COLO829 (cell line): ENCODE measurements around the gene HOXA7.

Experiments used
- DNase-seq: peaks from one replicate; pipeline ENCODE4 v3.0.0; 2012; ENCODE audit warnings: low spot score

HOXA7 gene

DNA sequence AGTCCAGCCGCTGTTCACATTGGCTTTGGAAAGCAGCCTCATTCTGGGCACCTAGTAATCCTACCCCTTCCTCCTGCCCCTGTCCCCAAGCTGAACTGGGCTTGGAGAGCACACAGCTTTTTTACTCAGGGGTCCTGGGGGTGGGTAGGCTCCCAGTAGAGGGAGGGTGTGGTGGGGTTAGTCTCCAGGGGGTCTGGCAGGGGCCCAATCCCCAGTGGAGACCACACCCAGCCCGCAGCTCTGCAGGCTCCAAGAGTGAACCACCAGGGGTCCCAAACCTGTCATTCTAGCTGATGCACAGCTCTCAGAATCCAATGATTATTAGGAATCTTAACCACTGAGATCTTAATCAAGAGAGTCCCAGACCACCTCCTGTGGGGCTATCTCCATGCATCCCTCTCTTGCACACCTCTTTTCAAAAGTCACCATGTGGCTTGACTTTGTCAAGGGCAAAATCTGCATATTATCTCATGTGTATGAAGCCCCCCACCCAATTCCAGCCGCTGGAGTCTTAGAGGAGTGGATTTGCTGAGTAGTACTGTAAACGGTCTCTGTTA lies 25.9 kb upstream of the HOXA7 start:
- DNase-seq: no peak

DNA sequence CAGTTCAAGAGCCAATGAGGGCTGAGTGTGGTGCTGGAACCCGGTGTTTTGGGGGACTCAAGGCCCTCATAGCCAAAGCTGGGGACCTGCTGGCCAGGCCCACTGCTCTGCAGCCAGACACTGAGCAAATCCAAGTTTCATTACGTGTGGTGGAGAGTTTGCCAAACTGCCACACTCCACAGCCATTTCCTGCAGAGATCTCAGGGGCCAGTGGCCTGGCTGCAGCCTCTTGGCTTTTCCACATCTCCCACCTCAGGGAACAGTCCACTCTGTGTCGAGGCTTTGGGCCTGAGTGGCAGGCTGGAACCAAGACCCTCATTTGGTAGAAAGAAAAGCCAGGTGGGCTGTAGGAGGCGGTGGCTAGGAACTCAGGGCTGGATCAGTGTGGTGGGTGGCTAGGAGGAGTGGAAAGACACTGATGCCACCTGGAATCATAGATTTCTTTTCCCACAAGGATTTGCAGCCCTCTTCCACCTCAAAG lies 25.4 kb upstream of the HOXA7 start:
- no peak for DNase-seq

GRCh38 chr7:27180431-27181420 lies 24.3 kb upstream of the HOXA7 start:
- no peak for DNase-seq

- DNase-seq: no peak
Observed at GRCh38 chr7:27179503-27180430, 23.3 kb upstream of the HOXA7 start.

DNA sequence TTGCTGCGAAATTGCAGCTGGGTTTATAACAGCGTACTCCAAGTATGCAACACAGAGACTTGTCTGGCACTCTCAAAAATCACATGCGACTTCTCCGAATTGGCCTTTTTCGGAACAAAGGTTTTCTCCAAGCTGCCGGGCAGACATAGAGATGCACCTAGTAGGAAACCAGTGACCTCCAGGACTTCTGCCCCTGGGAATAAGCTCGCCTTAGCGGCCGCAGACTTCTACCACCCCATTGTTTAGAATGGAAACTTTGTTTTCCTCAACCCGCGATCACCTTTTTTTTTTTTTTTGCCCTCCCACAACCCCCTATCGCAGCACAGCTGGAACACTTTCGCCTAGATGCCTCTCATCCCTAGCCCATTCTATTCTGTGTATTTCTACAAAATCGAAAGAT lies 22.6 kb upstream of the HOXA7 start:
- DNase-seq: no peak

GRCh38 chr7:27178366-27178765 lies 21.9 kb upstream of the HOXA7 start:
- DNase-seq: no peak

DNA sequence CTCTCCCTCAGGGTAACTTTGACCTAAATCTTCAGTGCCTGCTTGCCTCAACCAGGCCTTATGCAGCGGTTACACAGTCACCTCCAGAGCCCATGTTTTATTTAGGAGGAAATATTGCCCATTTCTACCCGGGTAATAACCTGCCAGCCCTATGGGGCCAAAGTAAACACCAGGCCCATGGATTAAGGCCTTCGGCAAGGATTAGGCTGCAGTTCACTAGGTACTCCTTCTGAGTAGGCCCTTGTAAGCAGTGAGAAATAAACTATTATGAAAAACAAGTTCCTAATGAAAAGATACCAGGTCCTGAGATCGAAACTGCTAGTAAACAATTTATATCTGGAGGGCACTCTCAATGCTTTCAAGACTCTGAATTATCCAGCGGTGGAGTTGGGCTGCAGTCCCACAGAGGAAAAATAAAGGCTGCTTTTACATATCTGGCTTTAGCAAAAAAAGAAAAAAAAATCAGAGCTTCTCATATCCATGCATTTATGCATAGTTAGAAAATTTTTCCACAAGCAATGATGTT lies 21.4 kb upstream of the HOXA7 start:
- DNase-seq: no peak

DNA sequence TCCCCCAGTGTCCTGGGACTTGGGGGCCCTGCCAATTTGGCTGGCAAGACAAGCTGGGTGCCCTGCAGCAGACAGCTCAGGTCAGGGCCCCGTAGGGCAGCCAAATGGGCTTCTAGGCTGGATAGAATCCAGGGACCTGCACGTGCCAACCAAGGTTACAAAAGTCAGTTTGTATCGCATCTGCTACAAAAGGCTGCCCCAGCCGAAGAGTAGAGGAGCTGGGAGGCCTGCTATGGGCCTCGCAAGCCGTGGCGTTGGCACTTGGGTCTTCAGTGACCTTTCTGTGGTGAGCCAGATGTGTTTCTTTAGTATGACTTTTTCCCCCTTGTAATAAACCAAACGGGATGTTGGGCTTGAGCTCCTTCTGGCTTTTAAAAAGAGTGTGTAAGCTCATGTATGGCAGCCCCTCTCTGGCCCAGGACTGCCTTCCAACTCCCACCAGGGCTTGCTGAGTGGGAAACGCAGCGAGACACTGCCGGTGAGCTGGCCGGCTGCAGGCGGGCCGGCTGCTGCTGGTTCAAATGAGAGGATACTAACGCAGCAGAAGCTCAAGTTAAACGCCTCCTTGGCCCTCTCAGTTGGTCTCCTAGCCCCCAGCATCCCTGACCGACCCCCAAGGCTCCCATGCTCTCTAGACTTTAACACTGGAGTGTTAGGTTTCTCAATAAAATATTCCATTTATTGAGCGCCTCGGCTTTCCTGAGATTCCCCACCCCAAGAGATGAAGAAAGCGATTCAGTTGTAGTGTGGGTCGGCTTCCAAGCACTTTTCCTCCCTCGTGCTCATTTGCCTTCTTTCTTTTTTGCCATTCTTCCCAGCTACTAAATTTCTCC lies 20.7 kb upstream of the HOXA7 start:
- no peak for DNase-seq

- no peak for DNase-seq
Observed at GRCh38 chr7:27176524-27176845, 20.0 kb upstream of the HOXA7 start.

DNA sequence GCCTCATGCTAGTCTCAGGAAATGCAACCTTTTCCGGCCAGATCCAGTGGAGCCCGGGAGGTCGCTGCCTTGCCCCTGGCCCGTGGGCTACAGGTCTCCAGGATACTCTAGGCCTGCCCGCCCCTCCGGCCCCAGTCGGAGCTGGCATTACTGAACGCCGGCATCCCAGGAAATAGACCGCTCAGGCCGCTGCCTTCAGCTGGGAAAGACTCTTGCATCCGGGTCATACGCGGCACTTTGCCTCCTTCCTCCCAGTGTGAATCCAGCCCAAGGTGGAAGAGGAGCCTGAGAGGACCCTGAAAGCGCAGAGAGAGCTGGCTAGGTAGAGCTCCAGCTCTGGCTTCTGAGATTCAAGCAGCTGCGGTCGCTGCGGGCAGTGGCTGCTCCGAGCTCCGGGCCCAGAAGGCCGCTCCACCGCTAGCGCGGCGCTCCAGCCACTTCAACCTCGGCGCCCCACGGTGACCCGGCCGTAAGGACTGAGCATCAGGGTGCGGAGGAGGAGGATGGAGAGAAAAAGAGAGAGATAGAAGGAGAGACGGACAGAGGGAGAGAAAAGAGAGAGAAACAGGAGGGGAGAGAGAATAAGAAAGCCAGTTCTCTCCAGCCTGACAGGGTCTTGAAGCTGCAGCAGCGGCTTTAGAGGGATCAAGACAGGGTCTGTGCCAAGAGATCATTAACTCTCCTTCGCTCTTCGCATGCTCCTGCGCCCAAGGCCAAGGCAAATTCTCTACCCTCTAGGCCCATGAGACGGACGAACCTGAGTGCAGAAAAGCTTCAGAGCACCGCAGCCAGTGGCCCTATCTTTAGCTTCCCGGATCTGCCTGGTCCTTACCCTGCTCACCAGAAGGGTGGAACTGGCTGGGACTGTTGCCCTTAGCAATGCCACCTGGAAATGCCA lies 19.4 kb upstream of the HOXA7 start:
- DNase-seq: no peak

DNA sequence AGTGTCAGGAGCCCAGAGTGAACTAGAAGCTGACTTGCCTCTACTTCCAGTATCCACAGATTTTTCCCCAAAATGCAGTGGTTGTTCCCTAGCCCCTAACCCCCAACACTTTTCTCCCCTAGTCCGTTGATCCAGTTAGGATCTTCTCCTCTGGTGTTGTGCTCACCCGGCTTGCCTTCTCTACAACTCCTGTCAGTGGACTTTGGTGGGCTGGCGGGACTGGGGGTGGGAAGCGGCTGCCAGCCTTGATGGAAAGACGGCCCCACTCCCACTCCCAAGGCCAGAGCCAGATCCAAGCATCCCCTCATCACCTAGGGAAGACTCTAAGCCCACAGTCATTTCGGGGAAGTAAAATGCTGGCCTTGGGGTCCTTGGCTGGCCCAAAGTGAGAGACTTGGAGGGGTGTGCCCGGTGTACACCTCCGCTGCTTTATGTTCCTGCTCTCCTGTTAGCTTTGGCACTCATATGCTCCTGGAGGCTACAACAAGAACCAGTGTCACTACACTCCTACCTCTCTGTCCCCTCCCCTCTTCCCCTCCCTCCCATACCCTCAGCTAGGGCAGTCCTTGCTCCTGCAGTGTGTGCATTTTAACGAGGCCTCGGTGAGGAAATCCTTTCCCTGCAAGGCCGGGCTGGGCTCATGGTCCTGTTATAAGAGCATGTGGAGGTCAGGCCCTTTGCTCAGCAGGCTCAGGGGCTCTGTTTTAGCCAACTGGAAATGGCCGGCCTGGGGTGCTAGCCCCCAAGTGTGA lies 18.6 kb upstream of the HOXA7 start:
- DNase-seq: no peak

DNA sequence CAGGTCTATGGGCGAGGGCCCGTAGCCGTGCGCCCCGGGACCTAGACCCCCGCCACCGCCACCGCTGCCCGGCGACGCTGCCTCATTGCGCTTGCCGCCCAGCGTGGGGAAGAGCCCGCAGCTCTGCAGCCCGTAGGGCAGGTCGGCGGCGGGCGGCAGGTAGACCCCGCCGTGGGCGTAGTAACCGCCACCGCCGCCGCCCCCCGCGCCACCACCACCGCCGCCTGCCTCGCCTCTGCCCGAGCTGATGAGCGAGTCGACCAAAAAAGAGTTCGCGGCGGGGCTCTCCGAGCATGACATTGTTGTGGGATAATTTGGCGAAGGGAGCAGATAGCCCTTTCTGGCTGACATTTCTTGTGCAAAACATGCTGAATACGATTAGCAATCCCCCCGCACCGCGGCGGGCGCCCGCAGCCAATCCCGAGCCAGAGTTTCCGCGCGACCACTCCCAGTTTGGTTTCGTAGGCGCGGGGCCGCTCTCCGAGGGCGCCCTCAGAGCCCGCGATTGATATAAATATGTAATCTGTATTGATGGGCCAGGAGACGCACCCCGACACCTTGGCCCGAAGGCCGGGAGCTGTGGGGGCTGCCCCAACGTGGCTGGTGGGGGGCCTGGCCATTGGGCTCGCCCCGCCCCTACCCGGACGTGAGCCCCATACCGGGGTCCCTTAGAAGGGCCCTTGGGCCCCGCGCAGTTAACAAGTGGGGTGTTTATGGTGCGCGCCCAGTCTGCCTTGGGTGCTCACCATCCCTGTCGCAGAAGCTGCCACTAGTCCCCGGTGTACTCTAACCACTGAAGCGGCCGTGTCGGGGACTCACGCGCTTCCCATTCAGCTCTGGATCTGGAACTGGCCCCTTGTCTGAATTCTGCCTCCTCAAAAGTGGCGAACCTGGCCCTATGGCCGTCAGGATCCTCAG lies 17.7 kb upstream of the HOXA7 start, which contains the start of gene HOXA10:
HOXA10 (minus strand) TSS at position 365 of the 918 bp plus-strand sequence; CDS start at position 351, 14 bp downstream.
- no peak for DNase-seq

DNA sequence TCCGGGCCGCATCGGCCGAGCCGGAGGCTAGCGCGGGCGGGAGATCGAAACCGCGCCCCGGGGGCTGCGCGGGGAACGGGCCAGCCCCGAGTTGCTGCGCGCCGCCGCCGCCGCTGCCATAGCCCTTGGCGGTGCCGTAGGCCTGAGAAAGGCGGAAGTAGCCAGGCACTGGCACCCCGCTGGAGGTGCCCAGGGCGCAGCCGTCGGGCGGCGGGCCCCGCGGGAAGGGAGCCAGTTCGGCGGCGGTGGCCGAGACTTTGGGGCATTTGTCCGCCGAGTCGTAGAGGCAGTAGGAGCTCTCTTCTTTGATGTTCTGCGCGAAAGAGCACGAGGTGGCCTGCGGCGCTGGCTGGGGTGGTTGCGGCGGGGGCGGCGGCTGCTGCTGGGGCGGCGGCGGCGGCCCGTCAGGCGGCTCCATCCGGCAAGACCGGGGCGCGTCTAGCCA lies 17.1 kb upstream of the HOXA7 start:
- DNase-seq: no peak

DNA sequence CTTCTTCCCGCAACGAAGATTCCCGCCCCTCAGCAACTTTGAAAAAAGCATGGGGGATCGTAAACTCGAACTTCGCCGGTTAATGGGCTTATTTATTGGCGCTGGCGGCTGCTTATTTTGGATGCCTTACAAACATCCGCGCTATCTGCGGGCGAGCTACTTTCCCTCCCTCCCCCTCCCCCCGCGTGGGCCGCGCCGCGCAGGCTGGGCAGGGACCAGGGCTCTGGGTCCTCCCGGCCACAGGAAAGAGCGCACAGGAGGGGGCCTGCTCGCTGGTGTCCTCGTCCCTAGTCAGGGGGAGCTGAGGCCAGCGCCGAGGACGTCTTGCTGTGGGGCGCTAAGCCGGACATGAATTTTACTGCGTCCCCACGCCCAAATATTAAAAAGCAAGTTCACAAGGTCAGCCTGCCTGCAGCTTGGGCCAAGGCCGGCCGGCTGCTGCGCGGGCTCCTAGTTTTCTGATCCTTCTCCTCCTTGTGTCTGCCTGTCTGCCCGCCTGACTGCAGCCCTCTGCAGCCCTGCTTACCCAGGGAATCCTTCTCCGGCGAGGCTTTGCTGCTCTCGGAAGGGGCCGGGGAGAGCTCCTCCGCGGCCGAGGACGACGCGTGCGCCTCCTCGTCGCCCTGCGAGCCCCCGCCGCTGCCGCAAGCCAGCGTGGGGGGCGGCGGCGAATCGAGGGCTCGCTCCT lies 16.5 kb upstream of the HOXA7 start:
- DNase-seq: no peak

- no peak for DNase-seq
Observed at GRCh38 chr7:27172315-27172774, 15.9 kb upstream of the HOXA7 start.

DNA sequence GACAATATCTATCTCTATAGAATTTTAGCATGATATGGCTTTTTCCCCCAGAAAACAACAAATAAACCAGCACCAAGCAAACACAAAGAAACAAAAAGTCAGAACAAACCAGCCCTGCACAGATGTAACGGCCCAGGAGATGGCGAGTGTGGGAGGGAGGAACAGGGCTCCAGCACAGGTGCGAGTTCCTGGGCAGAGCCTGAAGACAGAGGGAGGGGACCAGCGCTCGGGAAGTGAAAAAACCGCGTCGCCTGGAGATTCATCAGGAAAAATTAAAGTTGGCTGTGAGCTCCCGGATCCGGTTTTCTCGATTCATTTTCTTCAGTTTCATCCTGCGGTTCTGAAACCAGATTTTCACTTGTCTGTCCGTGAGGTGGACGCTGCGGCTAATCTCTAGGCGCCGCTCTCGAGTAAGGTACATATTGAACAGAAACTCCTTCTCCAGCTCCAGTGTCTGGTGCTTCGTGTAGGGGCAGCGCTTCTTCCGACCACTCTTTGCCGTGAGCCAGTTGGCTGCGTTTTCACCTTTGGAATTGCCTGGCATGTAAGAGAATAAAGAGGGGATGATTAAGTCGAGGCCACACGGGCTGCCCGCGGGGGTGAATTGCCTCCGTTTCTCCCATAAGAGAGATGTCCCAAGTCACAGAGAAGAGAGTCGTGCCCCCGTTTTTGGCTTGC lies 15.3 kb upstream of the HOXA7 start:
- no peak for DNase-seq

GRCh38 chr7:27171325-27171636 lies 14.8 kb upstream of the HOXA7 start:
- no peak for DNase-seq
